Hepatocyte (in vitro differentiated cells): ENCODE results near the gene PCED1A.

Experiments
- CTCF ChIP-seq: fragments of 200-600 bp; sonication (generic); IDR thresholded peaks from 2 replicates; pipeline ENCODE4 v1.5.1; 2016; ENCODE audit warnings: antibody characterized with exemption, mild to moderate bottlenecking; ENCODE audit not compliant: poor library complexity
- EZH2 ChIP-seq: fragments of 200-600 bp; sonication (generic); IDR thresholded peaks from 2 replicates; pipeline ENCODE4 v1.6.1; 2016; ENCODE audit warnings: antibody characterized with exemption, mild to moderate bottlenecking, borderline replicate concordance
- EZH2phosphoT487 ChIP-seq: fragments of 200-600 bp; sonication (generic); IDR thresholded peaks from one replicate; pipeline ENCODE4 v1.6.1; 2018; ENCODE audit warnings: antibody characterized with exemption, mild to moderate bottlenecking, low read depth, moderate library complexity; ENCODE audit not compliant: unreplicated experiment, severe bottlenecking

- TF ChIP-seq CTCF (no peak), EZH2 (no peak), EZH2phosphoT487 (no peak)
These were observed 34.0 kb upstream of the PCED1A start for GRCh38 chr20:2874456-2874855.
